Testis (tissue), 3 donors: ENCODE results near the gene SCN3A. TPM values are rescaled to one million over a fixed set of nuclear protein-coding genes. Genes with fewer than 3 reads are reported as not detected.

Source experiments
- DNase-seq: peaks from one replicate; pipeline ENCODE4 v3.0.0-alpha.2; 2019
- H3K27ac ChIP-seq, 2 donors: fragments of 200-600 bp; sonication (generic); one replicate each; pipeline ENCODE4 v1.5.1; 2019
- H3K27me3 ChIP-seq: fragments of 200-600 bp; sonication (generic); one replicate; pipeline ENCODE4 v1.5.1; 2019
- H3K36me3 ChIP-seq: fragments of 200-600 bp; sonication (generic); one replicate; pipeline ENCODE4 v1.5.1; 2017; ENCODE audit warnings: low read depth; ENCODE audit errors: missing control alignments
- H3K4me1 ChIP-seq: fragments of 200-600 bp; sonication (generic); one replicate; pipeline ENCODE4 v1.5.1; 2019
- H3K4me3 ChIP-seq, 2 donors: fragments of 200-600 bp; sonication (generic); one replicate each; pipeline ENCODE4 v1.5.1; 2017 to 2019
- H3K9me3 ChIP-seq: fragments of 200-600 bp; sonication (generic); one replicate; pipeline ENCODE4 v1.5.1; 2017
- CTCF ChIP-seq, 3 experiments: fragments of 450-650 bp in 2 of 3; fragments of 200-600 bp in 1 of 3; sonication (generic) in 1 of 3; IDR thresholded peaks; one replicate each; pipeline ENCODE4 v1.5.1; 2016 to 2019; ENCODE audit warnings: antibody characterized with exemption in 3 of 3, mild to moderate bottlenecking in 2 of 3, moderate library complexity in 1 of 3
- POLR2A ChIP-seq: fragments of 450-650 bp; IDR thresholded peaks from one replicate; pipeline ENCODE4 v1.6.1; 2017; ENCODE audit warnings: antibody characterized with exemption, mild to moderate bottlenecking, moderate library complexity
- WGBS, 2 donors: methylation state at CpG; one replicate each; pipeline ENCODE4 v1.1.5; 2018; 5-methylcytosine and 5-hydroxymethylcytosine counted together
- intact Hi-C: fragments of 100-400 bp; cut with DNase I; formaldehyde crosslinking; loops from one replicate; pipeline ENCODE4 v1.15.1; 2023; ENCODE audit warnings: low total_unique reads
- polyA plus RNA-seq: library from polyadenylated mRNA; stranded (reverse); fragments of 350-450 nt; fragmentation: Illumina TruSeq; extraction: RNeasy Lipid Tissue Mini Kit (QIAGEN cat#74804); gene quantifications from one replicate; pipeline ENCODE4 v1.2.3, GENCODE V29; 2014; ENCODE audit warnings: low read depth, low replicate concordance; ENCODE audit not compliant: insufficient read depth
- total RNA-seq, 2 donors: library from RNA; depleted of rRNA; stranded (reverse); fragments of >200 nt; gene quantifications; one replicate each; pipeline ENCODE4 v1.2.3, GENCODE V29; 2016

The SCN3A gene
- total and polyA plus RNA-seq, 3 donors from 2014 or later, result 3.7 to 6.9 (median 6.3) TPM

GRCh38 chr2:165238295-165238694, 34.4 kb upstream of the SCN3A start:
- H3K9me3 ChIP-seq, result no peaks in the 10 kb centered on the region
- 7 to 9% methylated on average over 3 of the region's 3 CpGs for WGBS, 2 donors
- intact Hi-C loops, result no loop called here
- no peaks in the 10 kb centered on the region for H3K4me1 ChIP-seq
- TF ChIP-seq CTCF (IDR thresholded peaks at IDR 0.05), result no peak
- no peak overlapping the region for H3K27ac ChIP-seq
- DNase-seq, result no peak
- no peaks in the 10 kb centered on the region for H3K36me3 ChIP-seq
- no peaks in the 10 kb centered on the region for H3K27me3 ChIP-seq
- H3K4me3 ChIP-seq, result no peak overlapping the region

GRCh38 chr2:165237056-165237455, 33.2 kb upstream of the SCN3A start:
- Histone ChIP-seq H3K9me3 (no peaks in the 10 kb centered on the region), H3K27ac (no peak overlapping the region), H3K4me1 (no peaks in the 10 kb centered on the region), H3K4me3 (no peak overlapping the region), H3K36me3 (no peaks in the 10 kb centered on the region), H3K27me3 (no peaks in the 10 kb centered on the region)
- no peak for TF ChIP-seq POLR2A
- TF ChIP-seq CTCF (IDR thresholded peaks at IDR 0.05), result no peak
- no peak for DNase-seq
- intact Hi-C loops, result no loop called here
- 32 to 52% methylated on average over 2 of the region's 2 CpGs for WGBS, 2 donors

- WGBS, 2 donors, result 81 to 84% methylated on average over 1 of the region's 1 CpG
- no peak overlapping the region for H3K27ac ChIP-seq
- no peaks in the 10 kb centered on the region for H3K27me3 ChIP-seq
- intact Hi-C loops, result no loop called here
- H3K4me3 ChIP-seq, result no peak overlapping the region
- H3K4me1 ChIP-seq, result no peaks in the 10 kb centered on the region
- H3K9me3 ChIP-seq, result no peaks in the 10 kb centered on the region
- no peaks in the 10 kb centered on the region for H3K36me3 ChIP-seq
- no peak for DNase-seq
- TF ChIP-seq CTCF (IDR thresholded peaks at IDR 0.05) (no peak), POLR2A (no peak)
These were observed 23.7 kb upstream of the SCN3A start for GRCh38 chr2:165227571-165227970.

- DNase-seq, result no peak
- WGBS, 2 donors, result 64 to 65% methylated on average over 1 of the region's 1 CpG
- no peak overlapping the region for H3K4me3 ChIP-seq
- no peak overlapping the region for H3K27ac ChIP-seq
- H3K4me1 ChIP-seq, result no peaks in the 10 kb centered on the region
- TF ChIP-seq CTCF (IDR thresholded peaks at IDR 0.05) (no peak), POLR2A (no peak)
- no peaks in the 10 kb centered on the region for H3K36me3 ChIP-seq
- intact Hi-C loops, result no loop called here
- no peaks in the 10 kb centered on the region for H3K9me3 ChIP-seq
- H3K27me3 ChIP-seq, result no peaks in the 10 kb centered on the region
These were observed 21.1 kb upstream of the SCN3A start for GRCh38 chr2:165224941-165225340.

- Histone ChIP-seq H3K9me3 (no peaks in the 10 kb centered on the region), H3K36me3 (no peaks in the 10 kb centered on the region), H3K4me1 (no peaks in the 10 kb centered on the region), H3K27ac (no peak overlapping the region), H3K27me3 (no peaks in the 10 kb centered on the region), H3K4me3 (no peak overlapping the region)
- intact Hi-C loops, result no loop called here
- no peak for DNase-seq
- WGBS, 2 donors, result 72 to 82% methylated on average over 3 of the region's 3 CpGs
- no peak for TF ChIP-seq CTCF (IDR thresholded peaks at IDR 0.05)
- TF ChIP-seq POLR2A, result no peak
These were observed 15.6 kb upstream of the SCN3A start for GRCh38 chr2:165219481-165219880.
